GM12878 (cell line): ENCODE measurements around the gene TMCC2.

ENCODE experiments used
- RAD21 ChIP-seq: IDR thresholded peaks from 2 replicates; pipeline ENCODE4 v1.6.1; 2011; ENCODE audit warnings: mild to moderate bottlenecking, low read depth, low read length, moderate library complexity; ENCODE audit not compliant: insufficient read depth
- TF ChIP-seq, protein P1 (sequence below): IDR thresholded peaks from 2 replicates; pipeline ENCODE4 v1.6.1; 2011; ENCODE audit warnings: low read depth, low read length, improper control_type of control experiment, borderline replicate concordance
- TF ChIP-seq, protein P2 (sequence below), 3 experiments: IDR thresholded peaks in 2 of 3; conservative IDR thresholded peaks in 1 of 3; 2 replicates each; pipeline ENCODE4 v1.5.1; 2011; ENCODE audit warnings: low read depth in 3 of 3, low read length in 3 of 3, mild to moderate bottlenecking in 3 of 3, control low read depth in 2 of 3, moderate library complexity in 2 of 3, inconsistent platforms in 1 of 3, mixed read lengths in 1 of 3; ENCODE audit not compliant: control insufficient read depth in 2 of 3, insufficient read depth in 1 of 3; ENCODE audit errors: extremely low read depth in 1 of 3

DNA sequence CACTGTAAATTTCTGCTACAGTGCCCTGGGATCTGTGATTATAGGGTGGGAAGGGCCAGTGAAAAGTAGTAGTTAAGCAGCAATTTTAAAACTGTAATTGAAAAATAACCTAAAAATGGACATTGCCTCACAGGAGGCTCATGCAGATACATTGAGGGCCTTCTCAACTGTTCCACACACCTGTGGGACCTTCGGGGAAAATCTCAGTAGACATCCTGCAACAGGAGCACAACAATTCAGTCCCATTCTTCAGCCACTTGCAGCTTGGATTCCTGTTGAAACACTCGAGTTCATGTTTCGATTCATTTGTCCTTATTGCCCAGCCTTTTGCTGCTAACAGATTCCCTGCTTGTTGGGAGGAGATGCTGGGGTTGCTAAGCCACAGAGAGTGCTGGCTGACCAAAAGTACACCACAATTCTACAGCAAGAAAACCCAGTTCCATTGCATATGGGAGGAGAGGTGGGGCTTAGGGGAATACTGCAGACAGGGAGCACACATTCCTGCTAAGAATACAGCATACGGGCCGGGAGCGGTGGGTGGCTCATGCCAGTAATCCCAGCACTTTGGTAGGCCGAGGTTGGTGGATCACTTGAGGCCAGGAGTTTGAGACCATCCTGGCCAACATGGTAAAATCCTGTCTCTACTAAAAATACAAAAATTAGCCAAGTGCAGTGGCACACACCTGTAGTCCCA is 4.5 kb downstream of the TMCC2 start:
- TF ChIP-seq, protein P1, sequence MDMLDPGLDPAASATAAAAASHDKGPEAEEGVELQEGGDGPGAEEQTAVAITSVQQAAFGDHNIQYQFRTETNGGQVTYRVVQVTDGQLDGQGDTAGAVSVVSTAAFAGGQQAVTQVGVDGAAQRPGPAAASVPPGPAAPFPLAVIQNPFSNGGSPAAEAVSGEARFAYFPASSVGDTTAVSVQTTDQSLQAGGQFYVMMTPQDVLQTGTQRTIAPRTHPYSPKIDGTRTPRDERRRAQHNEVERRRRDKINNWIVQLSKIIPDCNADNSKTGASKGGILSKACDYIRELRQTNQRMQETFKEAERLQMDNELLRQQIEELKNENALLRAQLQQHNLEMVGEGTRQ, result no peak
- TF ChIP-seq RAD21, result no peak
- TF ChIP-seq, protein P2, sequence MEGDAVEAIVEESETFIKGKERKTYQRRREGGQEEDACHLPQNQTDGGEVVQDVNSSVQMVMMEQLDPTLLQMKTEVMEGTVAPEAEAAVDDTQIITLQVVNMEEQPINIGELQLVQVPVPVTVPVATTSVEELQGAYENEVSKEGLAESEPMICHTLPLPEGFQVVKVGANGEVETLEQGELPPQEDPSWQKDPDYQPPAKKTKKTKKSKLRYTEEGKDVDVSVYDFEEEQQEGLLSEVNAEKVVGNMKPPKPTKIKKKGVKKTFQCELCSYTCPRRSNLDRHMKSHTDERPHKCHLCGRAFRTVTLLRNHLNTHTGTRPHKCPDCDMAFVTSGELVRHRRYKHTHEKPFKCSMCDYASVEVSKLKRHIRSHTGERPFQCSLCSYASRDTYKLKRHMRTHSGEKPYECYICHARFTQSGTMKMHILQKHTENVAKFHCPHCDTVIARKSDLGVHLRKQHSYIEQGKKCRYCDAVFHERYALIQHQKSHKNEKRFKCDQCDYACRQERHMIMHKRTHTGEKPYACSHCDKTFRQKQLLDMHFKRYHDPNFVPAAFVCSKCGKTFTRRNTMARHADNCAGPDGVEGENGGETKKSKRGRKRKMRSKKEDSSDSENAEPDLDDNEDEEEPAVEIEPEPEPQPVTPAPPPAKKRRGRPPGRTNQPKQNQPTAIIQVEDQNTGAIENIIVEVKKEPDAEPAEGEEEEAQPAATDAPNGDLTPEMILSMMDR (IDR thresholded peaks at IDR 0.05 in 2 of 3, conservative IDR thresholded peaks at IDR 0.05 in 1 of 3; ENCODE audit: control insufficient read depth in 2 of 3, extremely low read depth in 1 of 3, insufficient read depth in 1 of 3, low read depth in 3 of 3, low read length in 3 of 3), result no peak
